GM06990 (cell line): ENCODE data around the gene LATS2.
A peak's percentile ranks its signal among the peaks of the same experiment; 100 is the strongest.

ENCODE experiments used
- DNase-seq: peaks from one replicate; pipeline ENCODE4 v3.0.0-alpha.2; 2011; ENCODE audit not compliant: insufficient read length; ENCODE audit errors: extremely low read depth
- H3K27me3 ChIP-seq: replicated peaks from 2 replicates; pipeline ENCODE4 v1.6.0; 2011; ENCODE audit warnings: low read length; ENCODE audit not compliant: control insufficient read depth, insufficient read depth
- H3K36me3 ChIP-seq: 2 replicates; pipeline ENCODE4 v1.5.1; 2011; ENCODE audit warnings: low read length; ENCODE audit not compliant: control insufficient read depth, insufficient read depth
- H3K4me3 ChIP-seq: replicated peaks from 2 replicates; pipeline ENCODE4 v1.5.1; 2011; ENCODE audit warnings: low read depth, mild to moderate bottlenecking, control low read depth, low read length
- CTCF ChIP-seq: IDR thresholded peaks from 2 replicates; pipeline ENCODE4 v1.5.1; 2011; ENCODE audit warnings: low read length, control low read depth, mild to moderate bottlenecking, inconsistent platforms; ENCODE audit not compliant: insufficient read depth, poor library complexity, severe bottlenecking

Gene LATS2

GRCh38 chr13:21065686-21066085 lies 4.3 kb upstream of the LATS2 start:
- Histone ChIP-seq H3K36me3 (no peaks in the 10 kb centered on the region), H3K4me3 (no peak overlapping the region), H3K27me3 (no peaks in the 10 kb centered on the region)
- no peak for TF ChIP-seq CTCF
- DNase-seq, result no peak

GRCh38 chr13:21063031-21063430 lies 1.6 kb upstream of the LATS2 start:
- no peak for DNase-seq
- H3K36me3 ChIP-seq, result no peaks in the 10 kb centered on the region
- H3K4me3 ChIP-seq, result no peak overlapping the region
- no peaks in the 10 kb centered on the region for H3K27me3 ChIP-seq
- no peak for TF ChIP-seq CTCF

DNA sequence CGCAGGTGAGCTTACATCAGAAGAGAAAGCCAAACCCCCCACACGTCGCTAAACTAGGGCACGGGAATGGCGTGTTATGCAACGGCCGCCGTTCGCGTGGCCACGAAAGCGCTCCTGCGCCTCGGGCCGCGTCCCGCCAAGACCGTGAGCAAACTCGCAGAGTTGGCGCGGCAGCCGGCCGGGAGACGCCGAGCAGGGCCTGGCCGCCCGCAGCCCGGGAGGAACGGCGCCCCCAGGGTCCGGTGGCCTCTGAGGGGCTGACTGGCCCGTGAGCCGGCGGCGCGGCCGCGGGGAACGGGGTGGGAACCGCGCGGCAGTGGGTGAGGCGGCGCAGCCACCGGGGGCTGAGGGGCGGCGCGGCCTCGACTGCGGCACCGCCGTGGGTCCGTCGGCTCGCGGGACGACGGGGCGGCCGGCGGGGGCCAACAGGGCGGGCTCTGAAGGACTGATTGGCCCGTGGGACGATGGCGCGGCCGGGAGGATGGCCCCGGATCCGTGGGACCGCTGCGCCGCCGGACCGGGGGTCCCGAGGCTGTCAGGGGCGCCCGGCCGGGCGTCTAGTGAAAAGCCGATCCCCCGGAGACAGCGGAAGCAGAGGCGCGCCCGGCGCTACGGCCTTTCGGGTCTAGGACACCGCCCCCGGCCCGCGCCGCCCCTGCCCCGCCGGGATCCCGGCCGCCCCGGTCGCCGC lies 903 bp downstream of the LATS2 start:
- TF ChIP-seq CTCF, result no peak
- Histone ChIP-seq H3K4me3 (peak overlapping the region; percentile 78), H3K36me3 (no peaks in the 10 kb centered on the region), H3K27me3 (no peaks in the 10 kb centered on the region)
- DNase-seq, result peak; percentile 33

DNA sequence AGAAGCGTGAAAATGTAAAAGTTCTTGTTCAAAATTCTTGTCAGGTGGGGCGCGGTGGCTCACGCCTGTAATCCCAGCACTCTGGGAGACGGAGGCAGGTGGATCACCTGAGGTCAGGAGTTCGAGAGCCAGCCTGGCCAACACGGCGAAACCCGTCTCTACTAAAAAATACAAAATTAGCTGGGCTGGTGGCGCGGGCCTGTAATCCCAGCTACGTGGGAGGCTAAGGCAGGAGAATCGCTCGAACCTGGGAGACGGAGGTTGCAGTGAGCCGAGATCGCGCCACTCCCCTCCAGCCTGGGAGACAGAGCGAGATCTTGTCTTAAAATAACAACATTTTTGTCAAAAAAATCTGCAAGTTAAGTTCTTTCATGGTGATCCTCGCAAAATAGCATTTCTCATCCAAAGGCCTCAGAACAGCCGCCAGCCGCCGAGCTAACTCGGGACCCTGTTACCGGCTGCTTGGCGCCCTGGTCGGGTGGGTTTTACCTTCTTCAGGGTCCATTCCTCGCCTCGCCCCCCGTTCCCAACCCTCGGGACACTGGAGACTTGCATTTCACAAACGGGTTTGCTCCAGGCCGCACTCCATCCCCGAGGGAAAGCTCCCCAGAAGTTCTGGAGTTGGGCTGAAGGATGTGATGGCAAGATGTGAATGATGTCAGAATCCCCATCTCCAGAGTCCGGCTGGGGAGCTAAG lies 1.6 kb downstream of the LATS2 start:
- TF ChIP-seq CTCF, result no peak
- DNase-seq, result no peak
- no peaks in the 10 kb centered on the region for H3K27me3 ChIP-seq
- no peaks in the 10 kb centered on the region for H3K36me3 ChIP-seq
- H3K4me3 ChIP-seq, result peak overlapping the region; percentile 78

GRCh38 chr13:21058361-21058760 lies 3.0 kb downstream of the LATS2 start:
- H3K27me3 ChIP-seq, result no peaks in the 10 kb centered on the region
- H3K4me3 ChIP-seq, result no peak overlapping the region
- no peak for DNase-seq
- no peaks in the 10 kb centered on the region for H3K36me3 ChIP-seq
- TF ChIP-seq CTCF, result no peak
